Measurements from ENCODE around the gene CHST8. TPM values are rescaled to one million over a fixed set of nuclear protein-coding genes. Genes with fewer than 3 reads are reported as not detected.
A peak's percentile ranks its signal among the peaks of the same experiment; 100 is the strongest.

Gene CHST8
- total RNA-seq, 1 donor = not detected

DNA sequence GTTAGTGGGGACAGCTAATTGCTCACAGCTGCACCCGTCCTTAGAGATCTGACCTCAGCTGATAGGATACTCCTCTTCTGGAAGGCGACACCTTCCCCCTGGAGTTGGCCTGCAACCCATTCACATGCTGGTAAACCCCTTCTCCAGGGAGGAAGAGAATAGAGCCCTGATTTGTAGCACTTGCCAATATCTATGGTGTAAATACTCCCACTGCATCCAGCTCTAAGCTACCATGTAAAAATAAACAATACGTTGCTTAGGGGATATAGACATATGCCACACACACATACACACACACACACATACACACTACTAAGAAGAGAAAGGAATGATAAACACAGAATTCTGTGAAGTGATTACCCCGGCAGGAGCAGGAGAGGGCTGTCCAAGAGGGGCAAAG, 125.5 kb downstream of the CHST8 start:
- Histone ChIP-seq H4K20me1 (ENCODE audit: insufficient read depth, low read length) (no peaks in the 10 kb centered on the region), H3K27me3 (ENCODE audit: insufficient read depth, low read length) (no peaks in the 10 kb centered on the region), H3K4me1 (ENCODE audit: insufficient read depth, low read length) (no peaks in the 10 kb centered on the region), H3K4me3 (ENCODE audit: insufficient read depth, low read length) (no peak overlapping the region), H3K79me2 (ENCODE audit: insufficient read depth, low read length) (no peaks in the 10 kb centered on the region), H2AFZ (ENCODE audit: low read length) (no peak overlapping the region), H3K4me2 (ENCODE audit: insufficient read depth, low read length) (no peak overlapping the region), H3K27ac (ENCODE audit: low read depth, low read length) (no peak overlapping the region), H3K9me3 (ENCODE audit: low read depth, low read length) (no peaks in the 10 kb centered on the region), H3K36me3 (ENCODE audit: insufficient read depth, low read length) (no peaks in the 10 kb centered on the region)
- DNase-seq (ENCODE audit: insufficient read length, low spot score, missing footprints) = peak; percentile 43
- no peak for TF ChIP-seq CTCF (IDR thresholded peaks at IDR 0.05; ENCODE audit: extremely low read depth, low read depth, low read length)

GRCh38 chr19:33748231-33748630, 126.5 kb downstream of the CHST8 start:
- peak; percentile 50 for DNase-seq (ENCODE audit: insufficient read length, low spot score, missing footprints)
- H3K27me3 ChIP-seq (ENCODE audit: insufficient read depth, low read length) = no peaks in the 10 kb centered on the region
- no peak overlapping the region for H3K27ac ChIP-seq (ENCODE audit: low read depth, low read length)
- no peaks in the 10 kb centered on the region for H4K20me1 ChIP-seq (ENCODE audit: insufficient read depth, low read length)
- H3K4me2 ChIP-seq (ENCODE audit: insufficient read depth, low read length) = no peak overlapping the region
- no peaks in the 10 kb centered on the region for H3K4me1 ChIP-seq (ENCODE audit: insufficient read depth, low read length)
- H3K79me2 ChIP-seq (ENCODE audit: insufficient read depth, low read length) = no peaks in the 10 kb centered on the region
- no peak overlapping the region for H3K4me3 ChIP-seq (ENCODE audit: insufficient read depth, low read length)
- H2AFZ ChIP-seq (ENCODE audit: low read length) = no peak overlapping the region
- H3K36me3 ChIP-seq (ENCODE audit: insufficient read depth, low read length) = no peaks in the 10 kb centered on the region
- no peak for TF ChIP-seq CTCF (IDR thresholded peaks at IDR 0.05; ENCODE audit: extremely low read depth, low read depth, low read length)
- H3K9me3 ChIP-seq (ENCODE audit: low read depth, low read length) = no peaks in the 10 kb centered on the region

- H3K27me3 ChIP-seq (ENCODE audit: insufficient read depth, low read length) = no peaks in the 10 kb centered on the region
- TF ChIP-seq CTCF (IDR thresholded peaks at IDR 0.05; ENCODE audit: extremely low read depth, low read depth, low read length) = no peak
Observed at GRCh38 chr19:33749016-33749415, 127.3 kb downstream of the CHST8 start.

DNA sequence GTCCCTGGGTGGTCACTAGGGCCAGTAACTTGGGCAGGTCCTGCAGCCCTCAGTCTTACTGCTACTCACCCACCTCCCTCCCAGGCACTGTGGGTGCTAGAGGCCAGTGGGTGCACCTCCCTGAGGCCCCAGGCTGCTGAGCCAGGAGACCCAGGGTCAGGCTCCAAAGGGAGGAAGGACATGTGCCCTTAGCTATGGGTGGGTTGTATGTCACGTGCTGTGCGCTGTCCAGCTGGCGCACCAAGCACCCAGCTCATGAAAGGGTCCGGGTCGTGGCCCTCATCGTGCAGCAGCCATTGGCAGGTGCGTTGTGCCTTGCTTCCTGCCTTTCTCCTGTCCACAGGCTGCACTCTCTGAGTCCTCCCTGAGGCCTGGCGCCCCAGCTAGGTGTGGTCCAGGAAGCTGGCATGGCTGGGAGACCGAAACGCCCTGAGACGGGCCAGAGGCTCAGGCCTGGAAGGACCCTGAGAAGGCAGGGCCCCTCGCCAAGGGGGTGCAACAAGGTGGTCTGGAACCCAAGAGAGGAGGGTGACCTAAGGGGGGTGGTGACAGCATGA, 127.9 kb downstream of the CHST8 start:
- Histone ChIP-seq H3K27me3 (ENCODE audit: insufficient read depth, low read length) (no peaks in the 10 kb centered on the region), H3K27ac (ENCODE audit: low read depth, low read length) (no peak overlapping the region), H3K4me1 (ENCODE audit: insufficient read depth, low read length) (no peaks in the 10 kb centered on the region), H3K4me2 (ENCODE audit: insufficient read depth, low read length) (no peak overlapping the region), H3K79me2 (ENCODE audit: insufficient read depth, low read length) (no peaks in the 10 kb centered on the region), H4K20me1 (ENCODE audit: insufficient read depth, low read length) (no peaks in the 10 kb centered on the region), H3K9me3 (ENCODE audit: low read depth, low read length) (no peaks in the 10 kb centered on the region), H3K36me3 (ENCODE audit: insufficient read depth, low read length) (no peaks in the 10 kb centered on the region), H2AFZ (ENCODE audit: low read length) (no peak overlapping the region), H3K4me3 (ENCODE audit: insufficient read depth, low read length) (no peak overlapping the region)
- no peak for TF ChIP-seq CTCF (IDR thresholded peaks at IDR 0.05; ENCODE audit: extremely low read depth, low read depth, low read length)
- DNase-seq (ENCODE audit: insufficient read length, low spot score, missing footprints) = peak; percentile 52

More at GRCh38 chr19:33749016-33749415, 127.3 kb downstream of the CHST8 start:
- Histone ChIP-seq H2AFZ (ENCODE audit: low read length) (no peak overlapping the region), H3K4me1 (ENCODE audit: insufficient read depth, low read length) (no peaks in the 10 kb centered on the region), H3K27ac (ENCODE audit: low read depth, low read length) (no peak overlapping the region), H3K4me2 (ENCODE audit: insufficient read depth, low read length) (no peak overlapping the region), H4K20me1 (ENCODE audit: insufficient read depth, low read length) (no peaks in the 10 kb centered on the region), H3K9me3 (ENCODE audit: low read depth, low read length) (no peaks in the 10 kb centered on the region), H3K4me3 (ENCODE audit: insufficient read depth, low read length) (no peak overlapping the region), H3K79me2 (ENCODE audit: insufficient read depth, low read length) (no peaks in the 10 kb centered on the region), H3K36me3 (ENCODE audit: insufficient read depth, low read length) (no peaks in the 10 kb centered on the region)
- DNase-seq (ENCODE audit: insufficient read length, low spot score, missing footprints) = peak; percentile 68

All from osteoblast (primary cell).